HEK293 (cell line): ENCODE measurements around the gene RIPK4.

Source experiments
- HOXD13 ChIP-seq: sonication (generic); formaldehyde crosslinking; IDR thresholded peaks from 2 replicates; pipeline ENCODE4 v1.8.0; 2022; ENCODE audit warnings: missing genetic modification reagents, borderline replicate concordance
- ZNF280C ChIP-seq: fragments of 450-650 bp; formaldehyde crosslinking; IDR thresholded peaks from 2 replicates; pipeline ENCODE4 v1.5.1; 2016; ENCODE audit warnings: missing biosample characterization, missing genetic modification characterization
- ZNF426 ChIP-seq: fragments of 450-650 bp; formaldehyde crosslinking; IDR thresholded peaks from 2 replicates; pipeline ENCODE4 v1.5.1; 2017; ENCODE audit warnings: missing biosample characterization, missing genetic modification characterization, mild to moderate bottlenecking, inconsistent platforms, moderate library complexity
- TF ChIP-seq, protein P1 (sequence below): fragments of 450-650 bp; formaldehyde crosslinking; optimal IDR thresholded peaks from 2 replicates; pipeline ENCODE3; 2016; ENCODE audit warnings: missing biosample characterization, mild to moderate bottlenecking, missing genetic modification characterization
- TF ChIP-seq, protein P2 (sequence below): fragments of 450-650 bp; formaldehyde crosslinking; IDR thresholded peaks from 2 replicates; pipeline ENCODE4 v1.5.1; 2016; ENCODE audit warnings: missing biosample characterization, missing genetic modification characterization, low read depth

DNA sequence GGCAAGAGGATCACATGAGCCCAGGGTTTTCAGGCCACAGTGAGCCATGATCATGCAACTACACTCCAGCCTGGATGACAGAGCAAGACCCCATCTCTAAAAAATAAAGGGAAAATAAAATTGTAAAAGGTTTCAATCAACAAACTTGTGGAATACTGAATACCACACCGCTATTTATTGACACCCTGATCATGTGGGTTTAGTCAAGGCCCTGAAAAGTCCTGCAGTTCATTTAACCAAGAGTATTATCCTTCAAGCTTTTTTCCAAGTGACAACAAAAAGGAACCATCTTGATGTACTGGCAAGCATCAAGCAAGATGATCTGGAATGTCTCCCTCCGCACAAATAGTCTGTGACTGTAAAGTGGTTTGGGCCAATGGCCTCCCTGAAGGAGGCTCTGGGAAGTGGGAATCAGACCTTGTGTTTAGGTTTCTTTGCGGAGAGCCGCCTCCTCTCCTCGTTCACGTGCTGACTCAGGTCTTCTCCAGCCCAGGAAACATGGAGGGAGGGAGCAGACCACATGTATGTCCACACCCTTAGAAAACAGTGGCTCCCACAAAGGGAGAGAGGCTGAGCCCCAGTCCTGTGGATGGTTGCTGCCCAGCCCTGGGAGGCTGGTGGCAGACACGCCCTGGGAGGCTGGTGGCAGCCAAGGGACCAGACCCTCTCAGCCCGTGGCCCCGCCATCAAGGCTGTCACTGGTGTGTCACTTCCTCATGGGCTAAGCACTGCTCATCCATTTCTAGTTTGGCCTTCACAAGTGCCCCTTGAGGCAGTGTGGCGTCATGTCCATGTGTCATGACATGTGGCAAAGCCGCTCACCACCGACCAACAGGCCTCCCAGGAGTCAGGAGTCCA lies 56.7 kb downstream of the RIPK4 start:
- TF ChIP-seq, protein P1, sequence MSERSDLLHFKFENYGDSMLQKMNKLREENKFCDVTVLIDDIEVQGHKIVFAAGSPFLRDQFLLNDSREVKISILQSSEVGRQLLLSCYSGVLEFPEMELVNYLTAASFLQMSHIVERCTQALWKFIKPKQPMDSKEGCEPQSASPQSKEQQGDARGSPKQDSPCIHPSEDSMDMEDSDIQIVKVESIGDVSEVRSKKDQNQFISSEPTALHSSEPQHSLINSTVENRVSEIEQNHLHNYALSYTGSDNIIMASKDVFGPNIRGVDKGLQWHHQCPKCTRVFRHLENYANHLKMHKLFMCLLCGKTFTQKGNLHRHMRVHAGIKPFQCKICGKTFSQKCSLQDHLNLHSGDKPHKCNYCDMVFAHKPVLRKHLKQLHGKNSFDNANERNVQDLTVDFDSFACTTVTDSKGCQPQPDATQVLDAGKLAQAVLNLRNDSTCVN (tag by site-specific recombination): no peak
- TF ChIP-seq HOXD13 (CRISPR knock-in tag): no peak
- TF ChIP-seq, protein P2, sequence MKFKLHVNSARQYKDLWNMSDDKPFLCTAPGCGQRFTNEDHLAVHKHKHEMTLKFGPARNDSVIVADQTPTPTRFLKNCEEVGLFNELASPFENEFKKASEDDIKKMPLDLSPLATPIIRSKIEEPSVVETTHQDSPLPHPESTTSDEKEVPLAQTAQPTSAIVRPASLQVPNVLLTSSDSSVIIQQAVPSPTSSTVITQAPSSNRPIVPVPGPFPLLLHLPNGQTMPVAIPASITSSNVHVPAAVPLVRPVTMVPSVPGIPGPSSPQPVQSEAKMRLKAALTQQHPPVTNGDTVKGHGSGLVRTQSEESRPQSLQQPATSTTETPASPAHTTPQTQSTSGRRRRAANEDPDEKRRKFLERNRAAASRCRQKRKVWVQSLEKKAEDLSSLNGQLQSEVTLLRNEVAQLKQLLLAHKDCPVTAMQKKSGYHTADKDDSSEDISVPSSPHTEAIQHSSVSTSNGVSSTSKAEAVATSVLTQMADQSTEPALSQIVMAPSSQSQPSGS: no peak
- no peak for TF ChIP-seq ZNF426 (tag by site-specific recombination)
- no peak for TF ChIP-seq ZNF280C (tag by site-specific recombination)
